GM21515 (cell line): ENCODE results near the gene PODXL2.
A peak's percentile ranks its signal among the peaks of the same experiment; 100 is the strongest.
"Not testable (repeated sequence)": the region's sequence is repeated elsewhere in the genome, so short reads cannot be mapped to it uniquely, and the experiment has no call there.

Source experiments
- ATAC-seq: cut with Tn5 transposase; IDR thresholded peaks from one replicate; pipeline ENCODE4 v1.9.1; 2021; ENCODE audit not compliant: unreplicated experiment

Gene PODXL2

DNA sequence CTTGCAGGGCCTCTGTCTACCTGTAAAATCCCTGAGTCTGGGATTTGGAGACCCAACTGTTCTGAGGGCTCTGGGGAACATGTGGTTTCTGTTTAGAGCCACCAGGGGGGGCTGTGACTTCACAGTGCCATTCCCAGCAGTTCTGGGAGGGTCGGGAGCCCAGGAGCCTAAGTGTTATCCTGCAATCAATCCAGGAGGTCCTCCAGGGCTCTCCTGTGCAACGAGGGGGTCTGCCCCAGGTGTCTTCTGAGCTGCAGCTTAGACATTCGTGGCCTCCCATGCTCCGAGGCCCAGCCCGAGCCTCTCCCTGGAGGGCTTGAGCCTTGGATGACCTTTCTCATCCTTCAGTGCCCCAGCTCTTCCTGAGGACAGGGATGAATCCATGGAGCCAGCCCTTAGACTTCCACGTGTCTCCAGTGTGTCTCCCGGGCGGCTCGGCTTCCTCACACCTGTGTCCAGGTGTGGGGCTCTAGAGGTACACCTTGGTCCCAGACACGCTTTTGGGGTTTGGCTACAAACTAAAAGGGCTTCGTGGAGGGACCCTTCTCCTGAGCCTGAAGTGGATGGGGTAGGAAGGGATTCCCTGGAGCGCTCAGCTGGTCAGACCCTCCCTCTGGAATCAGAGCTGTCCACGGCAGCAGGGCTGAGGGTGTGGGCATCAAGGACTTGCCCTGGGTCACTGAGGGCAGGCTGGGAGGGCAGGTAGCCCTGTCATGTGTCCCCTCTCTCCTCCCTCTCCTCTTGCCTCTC, 23.4 kb downstream of the PODXL2 start:
- ATAC-seq: no peak

DNA sequence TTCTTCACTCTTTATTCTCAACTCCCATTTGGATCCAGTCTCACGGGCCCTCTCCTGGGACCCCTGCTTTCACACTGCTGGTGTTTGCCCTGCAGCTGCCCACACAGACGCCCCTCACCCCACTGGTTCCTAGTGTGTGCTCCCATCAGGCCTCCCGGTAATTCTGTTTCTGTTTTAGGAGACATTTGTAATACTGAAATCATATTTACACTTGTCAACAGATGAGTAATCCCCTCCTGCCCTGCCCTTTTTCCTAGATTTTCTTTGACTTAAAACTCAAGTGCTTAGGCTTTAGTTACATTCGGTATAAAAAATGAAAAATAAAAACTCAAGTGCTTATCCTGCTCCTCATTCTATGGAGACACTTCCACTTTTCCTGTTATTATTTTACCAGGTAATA, 25.4 kb downstream of the PODXL2 start:
- ATAC-seq: no peak

DNA sequence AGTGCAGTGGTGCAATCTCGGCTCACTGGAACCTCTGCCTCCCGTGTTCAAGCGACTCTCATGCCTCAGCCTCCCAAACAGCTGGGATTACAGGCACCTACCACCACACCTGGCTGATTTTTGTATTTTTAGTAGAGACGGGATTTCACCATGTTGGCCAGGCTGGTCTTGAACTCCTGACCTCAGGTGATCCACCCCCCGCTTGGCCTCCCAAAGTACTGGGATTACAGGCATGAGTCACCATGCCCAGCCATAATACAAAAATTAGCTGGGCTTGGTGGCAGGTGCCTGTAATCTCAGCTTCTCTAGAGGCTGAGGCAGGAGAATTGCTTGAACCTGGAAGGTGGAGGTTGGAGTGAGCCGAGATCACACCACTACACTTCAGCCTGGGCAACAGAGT, 26.0 kb downstream of the PODXL2 start:
- not testable (repeated sequence) for ATAC-seq

DNA sequence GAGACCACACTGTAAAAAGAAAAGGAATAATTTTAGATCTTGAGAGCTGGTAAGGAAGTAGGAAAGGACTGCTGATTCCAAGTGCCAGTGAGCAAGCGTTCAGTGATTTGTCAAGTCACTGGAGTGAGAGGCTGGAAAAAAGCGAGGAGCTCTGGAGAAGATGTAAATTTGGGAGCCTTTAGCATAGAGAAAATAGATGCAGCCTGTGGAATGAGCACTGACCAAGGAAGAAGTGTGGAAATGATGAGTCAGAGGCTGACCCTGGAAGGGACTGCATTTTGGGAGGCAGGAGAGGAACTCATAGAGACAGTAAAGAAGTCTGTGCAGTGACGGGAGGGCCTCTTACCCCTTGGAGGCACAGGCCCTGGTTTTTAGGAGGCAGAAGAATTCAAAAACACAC, 26.7 kb downstream of the PODXL2 start:
- ATAC-seq: no peak

GRCh38 chr3:127656906-127657305, 27.9 kb downstream of the PODXL2 start:
- no peak for ATAC-seq

GRCh38 chr3:127658234-127658633, 29.2 kb downstream of the PODXL2 start:
- ATAC-seq: no peak

- no peak for ATAC-seq
Observed at GRCh38 chr3:127660621-127661251, 31.8 kb downstream of the PODXL2 start.

- ATAC-seq: no peak
Observed at GRCh38 chr3:127661600-127661999, 32.6 kb downstream of the PODXL2 start.

DNA sequence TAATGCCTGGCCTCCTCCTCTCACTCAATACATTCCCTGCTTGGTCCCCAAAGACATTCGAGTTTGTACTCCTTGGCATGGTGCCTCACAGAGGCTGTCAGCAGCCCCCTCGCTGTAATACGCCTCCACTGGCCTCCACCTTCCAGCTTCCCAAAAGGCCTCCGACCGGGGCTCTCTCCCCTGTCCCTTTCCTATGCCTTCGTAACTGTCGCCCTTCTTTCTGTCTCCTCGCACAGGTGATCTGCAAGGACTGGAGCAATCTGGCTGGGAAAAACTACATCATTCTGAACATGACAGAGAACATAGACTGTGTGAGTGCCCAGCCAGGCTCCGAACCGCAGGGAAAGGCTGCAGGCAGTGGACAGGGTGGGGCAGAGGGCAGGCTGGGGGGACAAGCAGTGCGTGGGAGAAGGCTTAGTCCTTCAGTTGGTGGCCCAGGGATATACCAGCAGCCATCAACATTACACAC, 33.0 kb downstream of the PODXL2 start:
- ATAC-seq: no peak

GRCh38 chr3:127663151-127663550, 34.2 kb downstream of the PODXL2 start:
- no peak for ATAC-seq

GRCh38 chr3:127665165-127665564, 36.2 kb downstream of the PODXL2 start:
- no peak for ATAC-seq

GRCh38 chr3:127665586-127665985, 36.6 kb downstream of the PODXL2 start:
- no peak for ATAC-seq

- ATAC-seq: no peak
Observed at GRCh38 chr3:127666676-127667075, 37.7 kb downstream of the PODXL2 start.

DNA sequence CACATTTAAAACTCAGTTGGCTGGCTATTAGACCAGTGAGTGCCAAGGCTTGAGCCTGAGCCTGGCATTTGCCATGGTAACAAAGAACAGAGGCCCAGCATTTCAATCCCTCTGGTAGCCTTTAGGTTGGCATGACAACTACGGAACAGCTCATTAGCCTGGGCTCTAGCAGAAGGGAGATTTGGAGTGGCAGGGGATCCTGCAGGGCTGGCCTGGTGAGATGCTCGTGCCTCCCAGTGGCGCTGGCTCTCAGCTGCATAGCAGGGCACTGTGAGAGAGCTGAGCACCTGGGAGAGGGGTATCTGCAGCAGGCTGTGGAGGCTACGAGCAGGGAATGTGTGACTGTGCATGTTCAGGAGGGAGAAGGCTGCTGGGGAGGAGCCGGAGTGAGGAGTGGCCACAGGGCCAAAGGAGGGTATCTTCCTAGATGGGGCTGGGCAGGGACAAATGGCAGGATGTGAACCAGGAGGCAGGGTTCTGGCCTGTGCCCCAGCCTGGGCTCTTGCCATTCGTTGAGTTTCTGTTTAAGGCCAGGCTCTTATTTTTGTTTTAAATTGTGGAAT, 38.2 kb downstream of the PODXL2 start:
- no peak for ATAC-seq

- ATAC-seq: no peak
Observed at GRCh38 chr3:127668906-127669305, 39.9 kb downstream of the PODXL2 start.

- ATAC-seq: no peak
Observed at GRCh38 chr3:127669541-127670228, 40.7 kb downstream of the PODXL2 start.

DNA sequence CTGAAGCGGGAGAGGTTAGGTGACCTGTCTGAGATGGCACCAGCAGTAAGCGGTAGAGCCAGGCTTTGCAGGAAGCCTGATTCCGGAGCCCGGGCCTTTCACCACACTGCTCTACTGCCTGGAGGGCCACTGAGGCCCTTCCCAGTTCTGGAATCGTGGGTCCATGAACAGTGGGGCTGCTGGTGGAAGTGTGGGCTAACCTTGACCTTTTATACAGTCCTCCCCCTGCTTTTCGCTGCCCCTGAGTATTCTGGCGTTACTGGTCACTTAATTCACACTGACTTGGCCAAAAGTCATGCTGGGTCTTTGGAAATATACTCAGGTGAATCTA, 41.2 kb downstream of the PODXL2 start:
- ATAC-seq: no peak

GRCh38 chr3:127670761-127671522, 42.0 kb downstream of the PODXL2 start:
- ATAC-seq: no peak

- peak; percentile 20 for ATAC-seq
Observed at GRCh38 chr3:127671523-127672428, 42.8 kb downstream of the PODXL2 start.
